Mesodermal cell (in vitro differentiated cells): Measurements from ENCODE around the gene ADAMTS16.

Source experiments
- H3K27ac ChIP-seq: 2 replicates; pipeline ENCODE4 v1.7.0; 2013; ENCODE audit warnings: mild to moderate bottlenecking, low read depth, low read length, moderate library complexity; ENCODE audit not compliant: severe bottlenecking
- H3K36me3 ChIP-seq: 2 replicates; pipeline ENCODE4 v1.7.1; 2013; ENCODE audit warnings: mild to moderate bottlenecking, low read length, moderate library complexity; ENCODE audit not compliant: control insufficient read depth, insufficient read depth
- H3K4me1 ChIP-seq: one replicate; pipeline ENCODE4 v1.7.1; 2013; ENCODE audit warnings: mild to moderate bottlenecking, low read length; ENCODE audit not compliant: insufficient read depth, control insufficient read depth, poor library complexity, severe bottlenecking
- H3K4me3 ChIP-seq: 2 replicates; pipeline ENCODE4 v1.7.0; 2013; ENCODE audit warnings: low read length, control low read depth, mild to moderate bottlenecking; ENCODE audit not compliant: insufficient read depth, poor library complexity, severe bottlenecking; ENCODE audit errors: extremely low read depth
- H3K9me3 ChIP-seq: 2 replicates; pipeline ENCODE4 v1.7.1; 2013; ENCODE audit warnings: mild to moderate bottlenecking, low read length, moderate library complexity; ENCODE audit not compliant: control insufficient read depth
- WGBS, 2 experiments: methylation state at CpG; one replicate each; pipeline ENCODE4 v1.1.5; 2013; ENCODE audit warnings: missing lambda C conversion rate in 2 of 2; ENCODE audit not compliant: insufficient coverage in 2 of 2; 5-methylcytosine and 5-hydroxymethylcytosine counted together

The ADAMTS16 gene

DNA sequence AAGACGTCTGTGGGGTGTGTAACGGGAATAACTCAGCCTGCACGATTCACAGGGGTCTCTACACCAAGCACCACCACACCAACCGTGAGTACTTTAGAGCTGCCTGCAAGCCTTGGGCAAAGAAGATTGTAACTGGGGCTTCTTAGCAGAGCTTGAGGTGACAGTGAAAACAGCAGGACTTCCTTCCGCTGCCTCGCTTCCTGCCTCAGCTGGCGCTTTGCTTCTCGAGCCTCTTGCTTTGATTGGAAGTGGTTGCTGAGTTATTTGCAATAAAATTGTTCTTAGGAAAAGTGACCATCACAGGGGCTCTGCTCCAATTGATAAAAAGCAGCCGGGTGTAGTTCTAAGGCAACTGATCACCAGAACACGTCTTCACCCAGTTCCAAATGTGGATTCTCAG is 99.1 kb downstream of the ADAMTS16 start:
- no peaks in the 10 kb centered on the region for H3K9me3 ChIP-seq
- whole genome bisulfite sequencing, 2 experiments = 89 to 96% methylated on average over 5 of the region's 10 CpGs
- no peak overlapping the region for H3K27ac ChIP-seq
- no peaks in the 10 kb centered on the region for H3K4me1 ChIP-seq
- H3K36me3 ChIP-seq = no peaks in the 10 kb centered on the region
- H3K4me3 ChIP-seq = no peak overlapping the region

DNA sequence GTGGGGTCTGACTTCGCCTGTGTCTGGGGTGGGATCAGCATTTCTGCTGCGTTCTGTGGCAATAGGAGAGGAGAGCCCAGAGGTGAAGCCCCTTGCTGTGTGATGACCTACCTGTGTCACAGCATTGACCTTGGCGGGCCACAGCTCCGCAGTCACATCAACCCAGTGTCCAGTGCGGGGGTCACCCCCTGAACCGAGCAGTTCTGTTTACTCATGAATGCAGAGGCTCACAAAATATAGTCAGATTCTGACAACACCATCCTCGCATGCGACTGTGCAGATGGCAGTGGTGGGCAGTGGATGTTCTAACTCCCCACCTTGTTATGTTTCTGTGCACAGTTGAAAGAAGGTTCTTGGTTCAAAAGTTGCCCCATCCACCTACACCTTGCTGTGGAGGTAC is 100.1 kb downstream of the ADAMTS16 start:
- 86 to 97% methylated on average over 3 to 7 of the region's 8 CpGs for WGBS, 2 experiments
- Histone ChIP-seq H3K36me3 (no peaks in the 10 kb centered on the region), H3K27ac (no peak overlapping the region), H3K4me1 (no peaks in the 10 kb centered on the region), H3K9me3 (no peaks in the 10 kb centered on the region), H3K4me3 (no peak overlapping the region)

DNA sequence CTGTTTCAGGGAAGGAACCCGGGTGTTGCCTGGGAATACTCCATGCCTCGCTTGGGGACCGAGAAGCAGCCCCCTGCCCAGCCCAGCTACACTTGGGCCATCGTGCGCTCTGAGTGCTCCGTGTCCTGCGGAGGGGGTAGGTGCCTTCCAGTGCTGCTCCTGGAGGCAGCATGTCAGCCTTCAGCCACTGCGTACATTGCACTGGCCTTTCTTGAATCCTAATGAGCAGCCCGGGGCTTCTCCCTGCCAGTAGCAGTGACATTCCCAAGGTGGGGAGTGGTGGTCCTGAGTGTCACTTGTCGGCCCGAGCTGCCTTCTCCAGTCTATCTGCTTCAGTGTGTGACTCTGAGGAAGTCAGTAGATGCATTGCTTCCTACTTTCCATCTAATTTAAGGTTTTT is 101.9 kb downstream of the ADAMTS16 start:
- Histone ChIP-seq H3K36me3 (no peaks in the 10 kb centered on the region), H3K9me3 (no peaks in the 10 kb centered on the region), H3K27ac (no peak overlapping the region), H3K4me1 (no peaks in the 10 kb centered on the region), H3K4me3 (no peak overlapping the region)
- WGBS, 2 experiments = 88 to 90% methylated on average over 8 to 11 of the region's 11 CpGs

DNA sequence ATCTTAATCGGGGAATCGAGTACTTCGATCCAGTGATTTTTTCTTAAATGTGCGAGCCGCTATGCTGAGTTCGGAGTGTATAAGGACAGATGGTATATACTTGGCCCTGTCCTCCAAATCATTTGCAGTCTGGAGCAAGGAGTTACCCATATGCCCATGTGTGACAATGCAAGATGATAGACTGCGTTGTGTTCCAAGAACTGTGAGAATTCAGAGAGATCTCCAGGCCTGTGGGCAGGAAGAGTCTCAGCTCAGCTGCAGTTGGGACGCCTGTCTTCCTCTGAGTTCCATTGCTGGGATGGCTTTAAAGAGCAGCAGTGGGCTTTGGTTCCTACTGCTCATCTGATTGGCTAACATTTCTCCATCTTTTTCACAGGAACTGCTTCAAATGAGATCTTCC is 106.6 kb downstream of the ADAMTS16 start:
- no peaks in the 10 kb centered on the region for H3K36me3 ChIP-seq
- H3K4me3 ChIP-seq = no peak overlapping the region
- no peak overlapping the region for H3K27ac ChIP-seq
- H3K4me1 ChIP-seq = no peaks in the 10 kb centered on the region
- H3K9me3 ChIP-seq = no peaks in the 10 kb centered on the region
- WGBS, 2 experiments = 90 to 94% methylated on average over 8 of the region's 8 CpGs

DNA sequence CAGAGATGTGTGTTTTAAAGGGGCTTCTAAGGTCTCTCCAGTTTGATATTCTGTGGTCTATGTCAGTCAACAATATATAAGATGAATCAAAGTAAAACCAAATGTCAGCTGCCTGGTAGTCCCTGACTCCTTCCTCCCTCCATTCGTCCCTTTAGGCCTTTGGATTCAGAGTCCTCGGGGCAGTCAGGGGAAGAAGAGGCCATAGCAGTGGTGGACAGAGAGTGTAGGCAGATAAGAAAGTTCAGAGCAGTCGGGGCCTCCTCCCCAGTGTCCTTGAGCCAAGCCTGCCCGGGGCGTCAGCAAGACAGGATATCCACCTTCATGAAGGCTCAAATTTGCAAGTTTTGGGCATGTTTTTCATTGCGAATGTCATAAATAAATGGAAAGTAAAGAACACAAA is 110.6 kb downstream of the ADAMTS16 start:
- H3K36me3 ChIP-seq = no peaks in the 10 kb centered on the region
- WGBS, 2 experiments = 86 to 93% methylated on average over 4 of the region's 6 CpGs
- no peak overlapping the region for H3K4me3 ChIP-seq
- no peaks in the 10 kb centered on the region for H3K4me1 ChIP-seq
- H3K9me3 ChIP-seq = peaks cover 12% of the 10 kb centered on the region
- no peak overlapping the region for H3K27ac ChIP-seq

DNA sequence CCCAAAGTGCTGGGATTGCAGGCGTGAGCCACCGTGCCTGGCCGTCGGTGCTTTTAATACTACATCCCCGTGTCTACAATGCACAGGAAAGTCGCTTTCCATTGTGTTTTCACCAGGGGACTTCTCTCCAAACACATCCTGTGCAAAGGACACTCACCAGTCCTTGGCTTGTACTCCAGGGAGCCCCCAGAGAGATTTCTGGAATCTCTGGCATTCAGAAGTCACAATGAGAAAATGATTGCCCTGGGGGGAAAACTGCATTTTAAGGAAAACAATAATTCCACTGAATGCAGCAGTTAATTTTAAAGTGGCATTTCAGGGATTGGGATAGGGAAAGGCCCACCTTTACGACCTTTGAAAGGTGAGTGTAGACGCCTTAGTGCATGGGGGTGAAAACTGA is 112.0 kb downstream of the ADAMTS16 start:
- Histone ChIP-seq H3K4me1 (no peaks in the 10 kb centered on the region), H3K36me3 (no peaks in the 10 kb centered on the region), H3K4me3 (no peak overlapping the region), H3K9me3 (peaks cover 12% of the 10 kb centered on the region), H3K27ac (no peak overlapping the region)
- WGBS, 2 experiments = 85 to 89% methylated on average over 8 of the region's 8 CpGs

DNA sequence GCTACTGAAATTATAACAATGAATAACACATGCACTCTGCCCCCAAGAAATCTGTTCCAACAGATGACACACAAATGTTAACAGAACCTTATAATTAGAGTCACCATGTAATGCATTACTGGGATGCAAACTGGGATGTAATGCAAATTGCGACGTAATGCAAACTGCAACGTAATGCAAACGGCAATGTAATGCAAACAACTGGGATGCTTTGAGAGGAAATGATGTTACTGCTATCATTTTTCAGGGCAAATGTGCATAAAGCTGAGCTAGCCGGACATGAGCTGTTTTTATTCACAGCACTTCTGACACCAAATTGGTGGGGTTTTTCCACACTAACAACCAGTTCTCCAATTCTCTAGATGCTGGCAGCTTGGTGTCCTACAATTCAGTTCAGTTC is 117.2 kb downstream of the ADAMTS16 start:
- no peaks in the 10 kb centered on the region for H3K36me3 ChIP-seq
- H3K4me1 ChIP-seq = no peaks in the 10 kb centered on the region
- no peak overlapping the region for H3K27ac ChIP-seq
- no peak overlapping the region for H3K4me3 ChIP-seq
- H3K9me3 ChIP-seq = peaks cover 12% of the 10 kb centered on the region
- 93 to 98% methylated on average over 5 of the region's 5 CpGs for WGBS, 2 experiments

DNA sequence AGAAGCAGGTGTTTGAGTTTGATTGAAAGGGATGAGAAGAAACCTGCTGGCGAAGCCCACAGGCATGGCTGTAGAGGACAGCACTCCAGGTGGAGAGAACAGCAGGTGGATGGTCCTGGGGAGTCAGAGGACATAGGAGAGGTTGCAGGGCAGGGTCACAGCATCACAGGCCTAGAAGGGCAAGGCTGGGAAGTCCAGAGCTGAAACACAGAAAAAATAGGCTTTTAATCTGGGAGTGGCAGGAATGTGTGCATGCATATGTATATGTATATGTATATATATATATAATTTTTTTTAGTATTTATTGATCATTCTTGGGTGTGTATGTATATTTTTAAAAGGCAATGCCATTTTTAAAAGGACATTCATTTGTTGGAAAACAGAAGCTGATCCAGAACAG is 118.4 kb downstream of the ADAMTS16 start:
- Histone ChIP-seq H3K27ac (no peak overlapping the region), H3K9me3 (peaks cover 11% of the 10 kb centered on the region), H3K4me3 (no peak overlapping the region), H3K36me3 (no peaks in the 10 kb centered on the region), H3K4me1 (no peaks in the 10 kb centered on the region)
- 88 to 100% methylated on average over 1 of the region's 1 CpG for WGBS, 2 experiments

DNA sequence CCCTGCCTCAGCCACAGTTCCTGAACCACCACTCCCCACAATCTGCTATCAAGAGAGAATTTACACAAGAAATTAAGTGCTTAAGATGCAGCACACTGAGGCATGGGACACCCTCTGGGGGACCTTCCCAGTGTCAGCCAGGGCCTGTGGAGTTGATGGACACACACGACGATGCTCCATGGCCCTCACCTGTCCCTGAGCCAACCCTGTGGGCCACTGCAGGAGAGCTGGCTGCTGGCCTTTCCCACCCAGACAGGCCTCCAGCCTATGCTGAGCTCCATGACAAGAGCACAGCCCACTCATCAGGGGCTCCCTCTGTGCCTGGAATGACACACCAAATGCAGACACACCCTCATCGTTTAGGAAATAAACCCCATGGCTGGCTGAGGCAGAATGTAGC is 124.6 kb downstream of the ADAMTS16 start:
- Histone ChIP-seq H3K4me1 (peaks cover 2% of the 10 kb centered on the region), H3K27ac (no peak overlapping the region), H3K4me3 (no peak overlapping the region), H3K36me3 (no peaks in the 10 kb centered on the region), H3K9me3 (no peaks in the 10 kb centered on the region)
- 80 to 94% methylated on average over 3 of the region's 3 CpGs for WGBS, 2 experiments

DNA sequence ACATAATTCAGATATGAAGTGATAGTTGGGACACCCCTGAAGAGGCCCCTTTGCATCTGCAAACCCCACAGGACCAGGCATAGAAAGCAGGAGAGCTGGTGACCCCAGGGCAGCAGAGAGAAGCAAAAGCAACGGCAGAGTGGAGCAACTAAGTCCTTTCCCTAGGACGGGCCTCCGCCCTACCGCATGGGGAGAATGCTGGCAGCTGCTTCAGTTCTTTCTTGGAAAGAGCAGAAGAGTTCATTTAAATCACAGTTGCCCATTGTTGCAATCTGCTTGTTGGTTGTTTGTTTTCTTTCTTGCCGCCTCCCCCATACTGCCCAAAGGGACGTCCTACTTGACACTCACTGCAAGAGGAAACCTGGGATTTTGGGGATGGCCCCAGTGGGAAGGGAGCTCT is 126.2 kb downstream of the ADAMTS16 start:
- no peaks in the 10 kb centered on the region for H3K9me3 ChIP-seq
- 80 to 86% methylated on average over 4 of the region's 6 CpGs for WGBS, 2 experiments
- no peak overlapping the region for H3K27ac ChIP-seq
- H3K4me1 ChIP-seq = peaks cover 9% of the 10 kb centered on the region
- no peak overlapping the region for H3K4me3 ChIP-seq
- H3K36me3 ChIP-seq = no peaks in the 10 kb centered on the region

DNA sequence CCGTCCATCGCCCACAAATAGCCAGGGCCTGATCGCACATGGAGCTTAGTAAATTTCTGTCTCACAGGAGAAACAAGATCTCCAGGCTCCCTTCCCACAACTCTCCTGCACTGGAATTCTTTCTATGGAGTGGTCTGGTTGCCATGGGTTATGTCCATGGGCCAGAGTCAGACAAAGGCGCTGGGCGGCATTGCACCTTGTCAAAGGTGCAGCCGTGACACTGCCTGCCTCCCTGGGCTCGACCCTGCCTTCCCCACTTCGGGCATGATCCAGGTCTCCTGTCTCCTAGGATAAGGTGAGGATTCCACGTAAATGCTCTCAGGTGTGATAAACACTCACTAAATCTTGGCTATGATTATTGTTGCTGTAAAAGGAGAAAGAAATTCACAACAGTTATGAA is 130.0 kb downstream of the ADAMTS16 start:
- Histone ChIP-seq H3K36me3 (no peaks in the 10 kb centered on the region), H3K4me3 (no peak overlapping the region), H3K4me1 (peaks cover 27% of the 10 kb centered on the region), H3K27ac (no peak overlapping the region), H3K9me3 (no peaks in the 10 kb centered on the region)
- WGBS, 2 experiments = 97 to 100% methylated on average over 7 to 8 of the region's 9 CpGs
